H9 (cell line): ENCODE measurements around the gene C9orf72. TPM values are rescaled to one million over a fixed set of nuclear protein-coding genes. Genes with fewer than 3 reads are reported as not detected.

Experiments used
- DNase-seq: peaks from one replicate; pipeline ENCODE4 v3.0.0-alpha.2; 2017
- H2AFZ ChIP-seq: one replicate; pipeline ENCODE4 v1.6.1; 2013; ENCODE audit warnings: mild to moderate bottlenecking, low read length, control low read depth, moderate library complexity
- H2AK5ac ChIP-seq: 2 replicates; pipeline ENCODE4 v1.6.1; 2013; ENCODE audit warnings: low read length, control low read depth, mixed read lengths; ENCODE audit not compliant: insufficient read length
- H2BK120ac ChIP-seq: one replicate; pipeline ENCODE4 v1.6.1; 2013; ENCODE audit warnings: low read depth, mild to moderate bottlenecking, low read length, control low read depth, inconsistent platforms; ENCODE audit not compliant: poor library complexity, severe bottlenecking
- H2BK12ac ChIP-seq: 2 replicates; pipeline ENCODE4 v1.6.1; 2013; ENCODE audit warnings: low read length, control low read depth, mixed read lengths, low read depth; ENCODE audit not compliant: insufficient read length
- H2BK15ac ChIP-seq: 2 replicates; pipeline ENCODE4 v1.6.1; 2013; ENCODE audit warnings: low read depth, low read length, control low read depth
- H2BK20ac ChIP-seq: one replicate; pipeline ENCODE4 v1.6.1; 2013; ENCODE audit warnings: low read depth, mild to moderate bottlenecking, low read length, control low read depth, inconsistent platforms; ENCODE audit not compliant: poor library complexity, severe bottlenecking
- H2BK5ac ChIP-seq: 2 replicates; pipeline ENCODE4 v1.6.1; 2013; ENCODE audit warnings: low read length, control low read depth, mixed read lengths; ENCODE audit not compliant: insufficient read length
- H3K14ac ChIP-seq: 2 replicates; pipeline ENCODE4 v1.6.1; 2013; ENCODE audit warnings: low read length, control low read depth; ENCODE audit not compliant: insufficient read depth
- H3K18ac ChIP-seq: 2 replicates; pipeline ENCODE4 v1.6.1; 2013; ENCODE audit warnings: low read depth, mild to moderate bottlenecking, mixed read lengths, low read length, control low read depth; ENCODE audit not compliant: insufficient read length
- H3K23ac ChIP-seq: 2 replicates; pipeline ENCODE4 v1.6.1; 2013; ENCODE audit warnings: low read length, control low read depth, mixed read lengths, low read depth; ENCODE audit not compliant: insufficient read length
- H3K23me2 ChIP-seq: 2 replicates; pipeline ENCODE4 v1.6.1; 2013; ENCODE audit warnings: low read depth, mild to moderate bottlenecking, mixed read lengths, low read length, control low read depth; ENCODE audit not compliant: insufficient read length, poor library complexity, severe bottlenecking
- H3K27ac ChIP-seq: 2 replicates; pipeline ENCODE4 v1.5.1; 2013; ENCODE audit warnings: low read length, control low read depth, mixed read lengths, low read depth; ENCODE audit not compliant: insufficient read length
- H3K27me3 ChIP-seq: 2 replicates; pipeline ENCODE4 v1.6.1; 2013; ENCODE audit warnings: low read length, control low read depth, inconsistent platforms; ENCODE audit not compliant: insufficient read depth
- H3K4ac ChIP-seq: 2 replicates; pipeline ENCODE4 v1.6.1; 2013; ENCODE audit warnings: low read depth, mild to moderate bottlenecking, control low read depth, inconsistent platforms, low read length, moderate library complexity
- H3K4me1 ChIP-seq: 2 replicates; pipeline ENCODE4 v1.6.1; 2013; ENCODE audit warnings: low read length, control low read depth, inconsistent platforms; ENCODE audit not compliant: insufficient read depth
- H3K4me2 ChIP-seq: 2 replicates; pipeline ENCODE4 v1.6.1; 2013; ENCODE audit warnings: low read length, control low read depth, mixed read lengths; ENCODE audit not compliant: insufficient read length, insufficient read depth
- H3K56ac ChIP-seq: 2 replicates; pipeline ENCODE4 v1.6.1; 2013; ENCODE audit warnings: low read depth, mild to moderate bottlenecking, mixed read lengths, low read length, control low read depth; ENCODE audit not compliant: insufficient read length
- H3K79me1 ChIP-seq: 2 replicates; pipeline ENCODE4 v1.6.1; 2013; ENCODE audit warnings: low read depth, mild to moderate bottlenecking, moderate library complexity, low read length, control low read depth, inconsistent platforms; ENCODE audit not compliant: insufficient read depth, poor library complexity, severe bottlenecking
- H3K79me2 ChIP-seq: 2 replicates; pipeline ENCODE4 v1.6.1; 2013; ENCODE audit warnings: low read length, control low read depth, inconsistent platforms; ENCODE audit not compliant: insufficient read depth
- H3K9ac ChIP-seq: 2 replicates; pipeline ENCODE4 v1.6.1; 2013; ENCODE audit warnings: low read length, control low read depth, mixed read lengths; ENCODE audit not compliant: insufficient read length; ENCODE audit errors: extremely low read depth
- H3K9me3 ChIP-seq: one replicate; pipeline ENCODE4 v1.6.1; 2013; ENCODE audit warnings: low read depth, low read length, inconsistent platforms; ENCODE audit not compliant: control insufficient read depth
- H3T11ph ChIP-seq: one replicate; pipeline ENCODE4 v1.6.1; 2013; ENCODE audit warnings: mild to moderate bottlenecking, low read length, control low read depth, inconsistent platforms
- H4K20me1 ChIP-seq: one replicate; pipeline ENCODE4 v1.6.1; 2013; ENCODE audit not compliant: control insufficient read depth, insufficient read length, insufficient read depth
- H4K5ac ChIP-seq: 2 replicates; pipeline ENCODE4 v1.6.1; 2013; ENCODE audit warnings: low read depth, mild to moderate bottlenecking, mixed read lengths, low read length, control low read depth; ENCODE audit not compliant: insufficient read length
- H4K8ac ChIP-seq: replicated peaks from 2 replicates; pipeline ENCODE4 v1.6.1; 2013; ENCODE audit warnings: low read length, control low read depth, mixed read lengths, low read depth; ENCODE audit not compliant: insufficient read length
- H4K91ac ChIP-seq: 2 replicates; pipeline ENCODE4 v1.6.1; 2013; ENCODE audit warnings: low read depth, mild to moderate bottlenecking, moderate library complexity, mixed read lengths, low read length, control low read depth; ENCODE audit not compliant: insufficient read length
- H3K27ac Mint-ChIP-seq, 3 experiments: 2 replicates in 2 of 3; 3 replicates in 1 of 3; pipeline ENCODE4 v1.8.0; 2020 to 2021; ENCODE audit warnings: mixed read lengths in 3 of 3, mild to moderate bottlenecking in 1 of 3, moderate library complexity in 1 of 3
- H3K27me3 Mint-ChIP-seq: 2 replicates; pipeline ENCODE4 v1.8.0; 2021; ENCODE audit warnings: low read depth, mild to moderate bottlenecking, moderate library complexity, mixed read lengths
- H3K36me3 Mint-ChIP-seq, 3 experiments: 2 replicates in 2 of 3; 3 replicates in 1 of 3; pipeline ENCODE4 v1.8.0; 2020 to 2021; ENCODE audit warnings: low read depth in 3 of 3, mixed read lengths in 3 of 3; ENCODE audit not compliant: insufficient read depth in 1 of 3
- H3K4me1 Mint-ChIP-seq, 2 experiments: 2 replicates each; pipeline ENCODE4 v1.8.0; 2020; ENCODE audit warnings: mixed read lengths in 2 of 2
- H3K4me3 Mint-ChIP-seq, 2 experiments: 2 replicates in 1 of 2; 3 replicates in 1 of 2; pipeline ENCODE4 v1.8.0; 2020 to 2021; ENCODE audit warnings: mild to moderate bottlenecking in 2 of 2, mixed read lengths in 2 of 2, moderate library complexity in 1 of 2
- H3K9me3 Mint-ChIP-seq, 2 experiments: 2 replicates in 1 of 2; 3 replicates in 1 of 2; pipeline ENCODE4 v1.8.0; 2020; ENCODE audit warnings: mild to moderate bottlenecking in 2 of 2, mixed read lengths in 2 of 2, moderate library complexity in 1 of 2
- WGBS: extraction: QIAGEN DNeasy Blood & Tissue Kit; methylation state at CpG from one replicate; pipeline ENCODE4 v1.1.7; 2013; ENCODE audit warnings: missing lambda C conversion rate, low lambda C conversion rate, mixed read lengths; ENCODE audit not compliant: insufficient read length; ENCODE audit errors: extremely low coverage; 5-methylcytosine and 5-hydroxymethylcytosine counted together
- total RNA-seq: library from RNA; stranded (reverse); gene quantifications from 2 replicates; pipeline ENCODE4 v1.2.1, GENCODE V29; 2021
- TF ChIP-seq, protein P1 (sequence below): fragments of 200-600 bp; sonication (generic); conservative IDR thresholded peaks from 3 replicates; pipeline ENCODE4 v1.8.0; 2021; ENCODE audit warnings: antibody characterized with exemption, mild to moderate bottlenecking

C9orf72 gene
- total RNA-seq, 1 experiment from 2014 or later: 17.0 TPM

DNA sequence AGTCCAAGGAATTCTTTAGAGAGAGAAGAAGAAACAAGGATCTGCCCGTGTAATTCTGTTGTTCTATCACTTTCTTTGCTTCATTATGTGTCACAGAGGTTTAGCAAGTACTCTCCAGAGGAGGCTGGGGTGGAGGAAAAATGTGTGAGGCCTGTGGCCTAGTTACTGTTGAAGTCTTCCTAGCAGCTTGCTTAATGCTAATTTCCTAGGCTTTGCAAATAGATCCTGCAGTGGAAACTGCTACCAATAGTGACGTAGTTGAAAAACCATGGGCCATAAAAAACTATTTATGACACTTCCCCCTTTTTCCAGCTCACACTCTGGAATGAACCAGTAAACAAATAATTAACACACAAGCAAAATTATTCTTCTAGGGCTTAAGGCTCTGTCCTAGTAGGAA is 27.0 kb upstream of the C9orf72 start:
- Histone ChIP-seq H2AFZ (no peak overlapping the region), H4K20me1 (no peaks in the 10 kb centered on the region), H4K8ac (no peak overlapping the region), H2BK120ac (no peak overlapping the region), H3K56ac (no peak overlapping the region), H3K4me2 (no peak overlapping the region), H3K27ac (no peak overlapping the region), H2BK12ac (no peak overlapping the region), H4K91ac (no peak overlapping the region), H2BK15ac (no peak overlapping the region), H3K23me2 (no peaks in the 10 kb centered on the region), H3K9ac (no peak overlapping the region), H2BK20ac (no peak overlapping the region), H4K5ac (no peak overlapping the region), H3K27me3 (no peaks in the 10 kb centered on the region), H3K79me1 (no peaks in the 10 kb centered on the region), H2BK5ac (no peak overlapping the region), H2AK5ac (no peak overlapping the region), H3K23ac (no peak overlapping the region), H3T11ph (no peak overlapping the region), H3K79me2 (no peaks in the 10 kb centered on the region), H3K18ac (no peak overlapping the region), H3K4me1 (peaks cover 3% of the 10 kb centered on the region; the same call in 1 of the 2 replicates), H3K14ac (no peak overlapping the region), H3K4ac (no peak overlapping the region), H3K9me3 (no peaks in the 10 kb centered on the region)
- no peaks in the 10 kb centered on the region for H3K36me3 Mint-ChIP-seq
- DNase-seq: no peak
- no peak overlapping the region; a peak in 1 of 7 replicates for H3K27ac Mint-ChIP-seq
- H3K4me1 Mint-ChIP-seq: peaks cover 8% of the 10 kb centered on the region in 2 experiments
- WGBS: no CpG with 5 or more reads among the region's 2 CpGs
- H3K27me3 Mint-ChIP-seq: no peaks in the 10 kb centered on the region
- H3K9me3 Mint-ChIP-seq: no peaks in the 10 kb centered on the region
- TF ChIP-seq, protein P1, sequence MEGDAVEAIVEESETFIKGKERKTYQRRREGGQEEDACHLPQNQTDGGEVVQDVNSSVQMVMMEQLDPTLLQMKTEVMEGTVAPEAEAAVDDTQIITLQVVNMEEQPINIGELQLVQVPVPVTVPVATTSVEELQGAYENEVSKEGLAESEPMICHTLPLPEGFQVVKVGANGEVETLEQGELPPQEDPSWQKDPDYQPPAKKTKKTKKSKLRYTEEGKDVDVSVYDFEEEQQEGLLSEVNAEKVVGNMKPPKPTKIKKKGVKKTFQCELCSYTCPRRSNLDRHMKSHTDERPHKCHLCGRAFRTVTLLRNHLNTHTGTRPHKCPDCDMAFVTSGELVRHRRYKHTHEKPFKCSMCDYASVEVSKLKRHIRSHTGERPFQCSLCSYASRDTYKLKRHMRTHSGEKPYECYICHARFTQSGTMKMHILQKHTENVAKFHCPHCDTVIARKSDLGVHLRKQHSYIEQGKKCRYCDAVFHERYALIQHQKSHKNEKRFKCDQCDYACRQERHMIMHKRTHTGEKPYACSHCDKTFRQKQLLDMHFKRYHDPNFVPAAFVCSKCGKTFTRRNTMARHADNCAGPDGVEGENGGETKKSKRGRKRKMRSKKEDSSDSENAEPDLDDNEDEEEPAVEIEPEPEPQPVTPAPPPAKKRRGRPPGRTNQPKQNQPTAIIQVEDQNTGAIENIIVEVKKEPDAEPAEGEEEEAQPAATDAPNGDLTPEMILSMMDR: no peak
- H3K4me3 Mint-ChIP-seq: no peak overlapping the region
